ENCODE data around the gene TLE3. TPM values are rescaled to one million over a fixed set of nuclear protein-coding genes. Genes with fewer than 3 reads are reported as not detected.

Gene TLE3
- total RNA-seq, 2 donors from 2014 or later: 115 to 132 TPM

DNA sequence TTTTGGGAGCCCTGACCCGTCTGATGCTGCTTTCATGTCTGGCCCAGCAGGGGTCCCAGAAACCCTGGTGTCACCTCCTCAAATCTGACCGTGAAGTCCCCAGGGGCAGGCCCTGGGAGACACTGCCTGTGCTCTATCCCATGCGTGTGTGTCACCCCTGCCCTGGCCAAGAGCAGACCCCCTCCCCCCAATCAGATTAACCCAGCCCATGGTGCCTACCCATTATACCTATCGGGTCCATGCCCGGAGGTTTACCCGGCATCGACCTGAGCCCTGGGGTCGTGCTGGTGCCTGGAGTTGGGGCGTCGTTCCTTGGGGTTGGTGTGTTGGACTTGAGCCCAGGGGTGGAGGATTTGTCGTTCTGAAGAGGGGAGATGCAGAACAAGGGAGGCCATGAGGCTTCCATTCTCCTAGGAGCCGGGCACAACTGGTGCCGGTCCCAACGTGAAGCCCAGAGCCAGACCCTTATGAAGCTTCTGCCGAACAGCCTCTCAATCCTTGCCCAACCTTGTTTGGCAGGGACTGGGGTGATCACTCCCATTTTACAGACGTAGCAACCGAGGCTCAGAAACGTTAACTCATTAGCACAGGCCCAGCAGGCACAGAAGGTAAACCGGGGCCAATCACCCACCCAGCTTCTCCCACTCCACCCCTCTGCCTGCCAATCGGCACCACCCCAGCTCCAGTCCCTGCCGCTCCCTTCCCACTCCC is 39.6 kb downstream of the TLE3 start:
- Mint-ChIP-seq H3K27ac (no peak overlapping the region), H3K27me3 (no peaks in the 10 kb centered on the region), H3K4me1 (peaks cover 9% of the 10 kb centered on the region), H3K4me3 (no peak overlapping the region), H3K36me3 (ENCODE audit: low read depth) (peaks cover 11% of the 10 kb centered on the region)
- DNase-seq (peak in 1 of 3 donors; percentile 3), ATAC-seq (no peak)
- no peaks in the 10 kb centered on the region for H3K9me3 ChIP-seq (ENCODE audit: control insufficient read depth, low read length, poor library complexity, severe bottlenecking)

DNA sequence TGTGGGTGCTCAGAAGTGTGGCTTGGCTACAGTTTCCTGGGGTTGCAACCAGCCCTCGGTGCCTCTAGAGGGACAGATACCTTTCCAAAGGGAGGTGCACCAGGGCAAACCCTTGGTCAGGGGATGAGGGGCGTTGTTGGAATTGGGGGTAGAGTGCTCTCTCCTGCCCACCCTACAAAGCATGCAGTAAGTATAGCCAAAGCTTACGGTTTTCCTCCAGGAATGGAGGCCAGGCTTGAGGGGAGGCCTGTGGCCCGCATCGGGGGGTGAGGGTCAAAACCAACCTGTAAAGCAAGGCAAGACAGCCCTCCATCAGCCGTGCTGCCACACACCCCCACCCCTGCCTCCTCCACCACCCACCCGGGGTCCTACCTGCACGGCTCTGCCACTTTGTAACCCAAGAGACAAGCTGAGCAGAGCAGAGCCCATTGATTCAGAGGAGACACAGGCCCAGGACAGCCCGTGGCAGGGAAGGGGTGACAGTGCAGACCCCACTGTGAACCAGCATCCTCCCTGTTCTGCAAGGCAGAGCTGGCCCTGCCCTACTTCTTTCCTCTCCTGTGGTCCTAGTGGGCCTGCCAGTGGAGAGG is 41.5 kb downstream of the TLE3 start:
- peaks cover 11% of the 10 kb centered on the region for H3K36me3 Mint-ChIP-seq (ENCODE audit: low read depth)
- peaks cover 9% of the 10 kb centered on the region for H3K4me1 Mint-ChIP-seq
- no peaks in the 10 kb centered on the region for H3K9me3 ChIP-seq (ENCODE audit: control insufficient read depth, low read length, poor library complexity, severe bottlenecking)
- no peak for ATAC-seq
- no peak overlapping the region for H3K27ac Mint-ChIP-seq
- no peak overlapping the region for H3K4me3 Mint-ChIP-seq
- no peaks in the 10 kb centered on the region for H3K27me3 Mint-ChIP-seq
- peak in 1 of 3 donors; percentile 6 for DNase-seq

DNA sequence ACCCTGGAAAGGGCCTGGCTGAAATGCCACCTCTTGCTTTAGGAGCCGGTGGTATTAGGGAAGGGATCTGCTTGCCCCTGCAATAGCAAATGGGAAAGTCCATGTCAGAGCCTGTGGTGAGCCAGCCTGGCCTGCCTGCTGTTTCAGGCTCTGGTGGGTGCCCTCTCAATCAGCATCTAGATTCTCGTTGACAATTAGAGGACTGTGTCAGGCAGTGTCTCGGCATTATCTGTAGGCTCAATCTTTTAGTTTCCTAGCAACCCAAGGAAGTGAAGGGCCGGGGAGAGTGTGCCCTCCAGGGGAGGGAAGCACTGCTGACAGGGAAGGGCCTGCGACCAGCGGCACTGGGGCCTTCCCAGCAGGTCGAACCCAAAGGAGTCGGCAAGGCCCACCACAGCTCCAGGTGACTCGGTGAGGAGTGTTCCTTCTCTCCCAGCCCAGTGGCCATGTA is 42.1 kb downstream of the TLE3 start:
- Mint-ChIP-seq H3K4me3 (peak overlapping the region; percentile 56), H3K4me1 (peaks cover 12% of the 10 kb centered on the region), H3K36me3 (ENCODE audit: low read depth) (peaks cover 12% of the 10 kb centered on the region), H3K27me3 (no peaks in the 10 kb centered on the region), H3K27ac (peak overlapping the region; percentile 51)
- DNase-seq (peak in 1 of 3 donors; percentile 4), ATAC-seq (no peak)
- no peaks in the 10 kb centered on the region for H3K9me3 ChIP-seq (ENCODE audit: control insufficient read depth, low read length, poor library complexity, severe bottlenecking)

DNA sequence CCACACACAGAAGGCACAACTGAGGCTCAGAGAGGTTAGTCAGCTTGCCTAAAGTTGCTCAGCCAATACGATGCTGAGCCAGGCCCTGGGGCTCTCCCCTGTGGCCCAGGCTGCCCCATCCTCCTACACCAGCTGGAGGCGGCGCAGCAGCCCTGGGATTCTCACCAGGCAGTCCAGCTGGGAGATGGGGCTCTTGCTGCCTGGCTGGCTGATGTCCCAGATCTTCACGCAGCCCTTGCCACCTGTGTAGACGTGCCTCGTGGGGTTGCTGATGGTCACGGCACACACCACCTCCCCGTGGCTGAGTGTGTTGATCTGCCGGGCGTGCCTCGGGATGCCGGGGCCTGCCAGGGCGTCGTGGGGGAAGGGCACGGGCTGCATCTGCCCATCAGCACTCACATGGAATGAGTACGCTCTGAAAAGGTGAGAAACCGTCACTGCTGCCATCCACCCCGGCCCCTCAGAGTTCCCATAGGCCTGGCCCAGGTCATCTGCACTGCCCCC is 42.8 kb downstream of the TLE3 start:
- no peaks in the 10 kb centered on the region for H3K27me3 Mint-ChIP-seq
- ATAC-seq (no peak), DNase-seq (no peak)
- peak overlapping the region; percentile 51 for H3K27ac Mint-ChIP-seq
- H3K9me3 ChIP-seq (ENCODE audit: control insufficient read depth, low read length, poor library complexity, severe bottlenecking): no peaks in the 10 kb centered on the region
- H3K4me1 Mint-ChIP-seq: peaks cover 14% of the 10 kb centered on the region
- H3K36me3 Mint-ChIP-seq (ENCODE audit: low read depth): peaks cover 17% of the 10 kb centered on the region
- H3K4me3 Mint-ChIP-seq: no peak overlapping the region

DNA sequence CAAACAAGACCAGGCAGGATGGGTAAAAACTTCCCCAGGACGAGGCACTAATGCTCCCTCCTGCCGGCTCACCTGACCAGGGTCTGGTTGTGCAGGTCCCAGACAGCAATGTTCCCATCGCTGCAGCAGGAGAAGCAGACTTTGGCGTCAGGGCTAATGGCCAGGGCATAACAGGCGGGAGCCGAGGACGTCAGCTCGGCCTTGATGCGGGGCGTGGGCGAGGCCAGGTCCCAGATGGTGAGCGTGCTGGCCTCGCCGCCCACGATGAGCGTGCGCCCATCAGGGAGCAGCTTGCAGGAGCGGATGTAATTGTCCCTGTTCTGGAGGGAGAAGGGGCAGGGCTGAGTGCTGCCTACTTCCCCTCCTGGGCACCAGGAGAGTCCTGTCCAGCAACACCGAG is 43.4 kb downstream of the TLE3 start:
- Mint-ChIP-seq H3K27ac (peak overlapping the region; percentile 51), H3K36me3 (ENCODE audit: low read depth) (peaks cover 11% of the 10 kb centered on the region), H3K4me3 (no peak overlapping the region), H3K4me1 (peaks cover 14% of the 10 kb centered on the region), H3K27me3 (no peaks in the 10 kb centered on the region)
- H3K9me3 ChIP-seq (ENCODE audit: control insufficient read depth, low read length, poor library complexity, severe bottlenecking): no peaks in the 10 kb centered on the region
- ATAC-seq (no peak), DNase-seq (no peak)

DNA sequence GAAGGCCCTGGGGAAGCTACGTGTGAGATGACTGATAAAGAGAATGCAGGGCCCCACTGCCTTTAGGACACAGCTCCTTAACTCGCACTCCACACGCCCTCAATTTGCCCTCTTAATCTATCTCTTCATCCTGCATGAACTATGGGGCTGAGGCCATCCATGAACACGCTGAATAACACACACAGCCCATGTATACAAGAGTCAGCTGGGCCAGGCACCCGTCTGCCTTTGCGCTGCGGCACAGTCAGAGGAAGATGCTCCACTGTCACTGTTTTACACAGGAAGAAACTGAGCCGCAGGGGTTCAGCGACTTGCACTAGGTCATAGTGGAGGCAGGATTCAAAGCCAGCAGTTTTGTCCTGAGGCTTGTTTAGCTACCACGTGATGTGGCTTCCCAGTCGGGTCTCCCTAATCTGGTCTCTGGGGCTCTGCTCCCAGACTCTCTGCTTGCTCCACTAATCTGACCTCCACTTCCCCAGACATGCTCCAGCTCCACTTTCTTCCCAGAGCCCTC is 43.9 kb downstream of the TLE3 start:
- Mint-ChIP-seq H3K36me3 (ENCODE audit: low read depth) (peaks cover 9% of the 10 kb centered on the region), H3K27ac (no peak overlapping the region), H3K27me3 (no peaks in the 10 kb centered on the region), H3K4me1 (peaks cover 10% of the 10 kb centered on the region), H3K4me3 (peak overlapping the region; percentile 57)
- ATAC-seq (no peak), DNase-seq (no peak)
- H3K9me3 ChIP-seq (ENCODE audit: control insufficient read depth, low read length, poor library complexity, severe bottlenecking): no peaks in the 10 kb centered on the region

DNA sequence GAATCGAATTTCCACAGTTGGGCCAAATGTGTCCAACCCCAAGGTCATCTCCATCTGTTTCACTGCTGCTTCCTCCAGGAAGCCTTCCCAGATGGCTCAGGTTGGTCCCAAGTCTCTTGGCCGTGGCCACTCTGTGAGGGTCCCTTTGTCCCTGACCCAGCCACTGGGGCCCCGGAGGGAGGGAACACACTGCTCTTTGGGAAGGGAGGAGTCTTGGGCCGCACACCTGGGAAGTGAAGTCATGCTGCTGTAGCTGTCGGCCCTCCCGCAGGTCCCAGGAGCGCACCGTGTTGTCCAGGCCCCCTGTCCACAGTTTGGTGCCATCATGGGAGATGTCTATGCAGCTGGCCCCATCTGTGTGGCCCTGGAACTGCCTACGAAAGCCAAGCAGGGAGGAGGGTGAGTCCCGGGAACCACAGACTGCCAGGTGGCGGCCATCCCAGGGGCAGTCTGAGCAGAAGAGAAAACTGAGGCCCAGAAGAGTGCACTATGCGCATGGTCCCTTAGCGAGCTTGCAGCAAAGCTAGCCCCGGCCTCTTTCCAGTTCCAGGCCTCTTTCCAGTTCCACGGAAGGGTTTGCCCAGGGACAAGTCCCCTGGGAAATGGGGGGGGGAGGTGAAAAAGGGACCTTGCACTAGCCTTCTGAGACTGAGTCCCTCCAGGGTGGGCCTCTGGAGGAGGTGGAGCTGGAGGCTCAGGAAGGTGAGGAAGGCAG is 44.6 kb downstream of the TLE3 start:
- no peaks in the 10 kb centered on the region for H3K27me3 Mint-ChIP-seq
- DNase-seq (no peak), ATAC-seq (no peak)
- peak overlapping the region; percentile 57 for H3K4me3 Mint-ChIP-seq
- peaks cover 7% of the 10 kb centered on the region for H3K4me1 Mint-ChIP-seq
- no peak overlapping the region for H3K27ac Mint-ChIP-seq
- H3K36me3 Mint-ChIP-seq (ENCODE audit: low read depth): peaks cover 9% of the 10 kb centered on the region
- H3K9me3 ChIP-seq (ENCODE audit: control insufficient read depth, low read length, poor library complexity, severe bottlenecking): no peaks in the 10 kb centered on the region

DNA sequence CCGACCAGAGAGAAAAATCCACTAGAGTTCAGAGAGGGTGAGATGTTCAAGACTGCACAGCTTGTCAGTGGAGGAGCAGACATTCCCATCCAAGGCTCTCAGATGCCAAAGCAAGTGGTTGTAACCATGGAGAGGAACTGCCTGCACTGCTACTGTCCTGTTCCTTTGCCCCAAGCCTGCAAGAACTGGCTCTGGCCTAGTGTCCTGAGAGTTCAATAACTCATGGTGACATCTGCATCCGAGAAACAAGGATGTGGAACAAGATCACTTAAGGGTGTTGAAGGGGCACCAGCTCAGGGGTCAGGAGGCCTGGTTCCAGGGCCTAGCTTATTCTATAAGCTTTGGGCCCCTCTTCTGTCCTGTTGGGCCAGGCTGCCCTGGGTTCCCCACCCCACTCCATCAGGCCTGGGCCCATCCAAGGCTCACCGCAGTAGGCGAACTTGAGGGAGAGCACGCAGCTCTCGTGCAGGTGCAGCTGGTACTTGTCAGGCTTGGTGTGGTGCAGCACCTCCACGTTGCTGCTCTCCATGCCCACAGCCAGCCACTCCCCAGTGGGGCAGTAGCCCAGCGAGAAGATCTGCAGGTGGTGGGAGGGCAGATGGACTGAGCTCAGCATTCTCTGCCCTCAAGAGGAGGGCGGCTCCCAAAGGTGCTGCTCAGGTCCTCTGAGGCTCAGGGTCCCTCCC is 45.6 kb downstream of the TLE3 start:
- no peak for ATAC-seq
- H3K27me3 Mint-ChIP-seq: no peaks in the 10 kb centered on the region
- no peak for DNase-seq
- H3K4me1 Mint-ChIP-seq: peaks cover 7% of the 10 kb centered on the region
- H3K36me3 Mint-ChIP-seq (ENCODE audit: low read depth): peaks cover 9% of the 10 kb centered on the region
- H3K9me3 ChIP-seq (ENCODE audit: control insufficient read depth, low read length, poor library complexity, severe bottlenecking): no peaks in the 10 kb centered on the region
- no peak overlapping the region for H3K27ac Mint-ChIP-seq
- no peak overlapping the region for H3K4me3 Mint-ChIP-seq

DNA sequence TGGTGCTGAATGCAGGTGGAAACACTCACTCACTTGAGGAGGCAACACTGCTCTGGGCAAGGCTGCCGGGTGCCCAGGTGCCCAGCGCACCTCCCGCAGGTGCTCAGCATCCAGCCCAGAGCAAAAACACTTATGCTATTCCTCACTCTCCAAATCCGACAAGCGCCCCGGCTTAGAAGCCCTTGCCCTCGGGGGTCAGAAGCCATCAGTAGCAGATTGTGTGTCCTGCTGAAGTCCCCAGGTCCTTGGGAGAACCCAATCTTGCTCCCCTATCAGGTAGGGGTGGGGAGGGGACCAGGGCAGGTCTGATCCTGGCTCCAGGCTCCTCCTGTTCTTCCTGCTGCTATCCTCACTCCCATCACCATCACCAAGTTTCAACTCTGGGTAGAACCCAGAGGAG is 46.7 kb downstream of the TLE3 start:
- ATAC-seq (no peak), DNase-seq (no peak)
- H3K9me3 ChIP-seq (ENCODE audit: control insufficient read depth, low read length, poor library complexity, severe bottlenecking): no peaks in the 10 kb centered on the region
- Mint-ChIP-seq H3K36me3 (ENCODE audit: low read depth) (peaks cover 9% of the 10 kb centered on the region), H3K4me3 (no peak overlapping the region), H3K4me1 (peaks cover 9% of the 10 kb centered on the region), H3K27ac (no peak overlapping the region), H3K27me3 (no peaks in the 10 kb centered on the region)

DNA sequence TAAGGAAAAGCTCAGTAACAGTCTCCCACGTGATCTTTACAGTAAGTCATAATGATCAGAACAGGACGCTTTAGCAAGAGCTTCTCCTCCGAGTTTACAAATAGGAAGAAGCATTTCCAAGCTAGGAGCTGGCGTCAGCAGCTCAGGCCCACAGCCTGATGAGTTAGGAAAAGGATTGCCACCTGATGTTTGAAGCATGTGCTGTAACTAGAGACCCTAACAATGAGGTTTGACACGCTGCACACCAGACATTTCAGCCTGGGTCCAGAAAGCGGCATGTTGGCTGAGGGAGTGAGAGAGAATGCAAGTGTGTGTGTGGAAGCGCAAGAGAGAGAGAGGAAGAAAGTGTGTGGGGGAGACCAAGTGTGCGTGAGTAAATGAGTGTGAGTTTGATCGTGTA is 47.3 kb downstream of the TLE3 start:
- DNase-seq: no peak
- Mint-ChIP-seq H3K27me3 (no peaks in the 10 kb centered on the region), H3K27ac (no peak overlapping the region), H3K36me3 (ENCODE audit: low read depth) (peaks cover 9% of the 10 kb centered on the region), H3K4me1 (peaks cover 10% of the 10 kb centered on the region), H3K4me3 (no peak overlapping the region)
- no peaks in the 10 kb centered on the region for H3K9me3 ChIP-seq (ENCODE audit: control insufficient read depth, low read length, poor library complexity, severe bottlenecking)
- ATAC-seq: no peak

DNA sequence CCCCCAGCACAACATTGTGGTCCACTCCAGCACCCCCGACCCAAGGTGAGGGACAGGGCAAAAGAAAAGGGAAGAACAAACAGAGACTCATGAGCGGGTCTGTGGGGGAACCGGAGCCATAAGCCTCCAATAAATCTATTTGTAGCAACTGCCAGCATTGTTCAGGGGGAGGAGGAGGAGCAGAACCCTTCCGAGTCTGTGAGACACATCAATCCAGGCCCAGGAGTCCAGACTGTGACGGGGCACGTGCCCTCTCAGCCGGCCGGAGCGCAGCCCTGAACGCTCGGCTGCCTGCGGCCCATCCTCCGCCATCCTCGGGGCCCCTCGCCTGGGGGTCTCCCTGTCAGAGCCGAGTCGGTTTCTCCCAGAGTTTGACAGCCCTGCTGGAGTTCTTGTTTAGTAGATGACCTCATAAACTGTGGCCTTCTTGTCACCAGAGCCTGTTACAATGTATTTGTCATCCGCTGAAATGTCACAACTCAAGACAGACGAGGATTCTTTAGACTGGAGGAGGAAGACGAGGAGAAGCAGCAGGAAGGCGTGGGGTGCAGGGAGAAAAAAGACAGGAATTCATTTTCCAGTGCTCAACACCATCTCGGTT is 47.9 kb downstream of the TLE3 start:
- ATAC-seq: no peak
- no peaks in the 10 kb centered on the region for H3K9me3 ChIP-seq (ENCODE audit: control insufficient read depth, low read length, poor library complexity, severe bottlenecking)
- H3K36me3 Mint-ChIP-seq (ENCODE audit: low read depth): peaks cover 6% of the 10 kb centered on the region
- H3K4me3 Mint-ChIP-seq: no peak overlapping the region
- no peaks in the 10 kb centered on the region for H3K27me3 Mint-ChIP-seq
- H3K27ac Mint-ChIP-seq: no peak overlapping the region
- peaks cover 10% of the 10 kb centered on the region for H3K4me1 Mint-ChIP-seq
- no peak for DNase-seq

DNA sequence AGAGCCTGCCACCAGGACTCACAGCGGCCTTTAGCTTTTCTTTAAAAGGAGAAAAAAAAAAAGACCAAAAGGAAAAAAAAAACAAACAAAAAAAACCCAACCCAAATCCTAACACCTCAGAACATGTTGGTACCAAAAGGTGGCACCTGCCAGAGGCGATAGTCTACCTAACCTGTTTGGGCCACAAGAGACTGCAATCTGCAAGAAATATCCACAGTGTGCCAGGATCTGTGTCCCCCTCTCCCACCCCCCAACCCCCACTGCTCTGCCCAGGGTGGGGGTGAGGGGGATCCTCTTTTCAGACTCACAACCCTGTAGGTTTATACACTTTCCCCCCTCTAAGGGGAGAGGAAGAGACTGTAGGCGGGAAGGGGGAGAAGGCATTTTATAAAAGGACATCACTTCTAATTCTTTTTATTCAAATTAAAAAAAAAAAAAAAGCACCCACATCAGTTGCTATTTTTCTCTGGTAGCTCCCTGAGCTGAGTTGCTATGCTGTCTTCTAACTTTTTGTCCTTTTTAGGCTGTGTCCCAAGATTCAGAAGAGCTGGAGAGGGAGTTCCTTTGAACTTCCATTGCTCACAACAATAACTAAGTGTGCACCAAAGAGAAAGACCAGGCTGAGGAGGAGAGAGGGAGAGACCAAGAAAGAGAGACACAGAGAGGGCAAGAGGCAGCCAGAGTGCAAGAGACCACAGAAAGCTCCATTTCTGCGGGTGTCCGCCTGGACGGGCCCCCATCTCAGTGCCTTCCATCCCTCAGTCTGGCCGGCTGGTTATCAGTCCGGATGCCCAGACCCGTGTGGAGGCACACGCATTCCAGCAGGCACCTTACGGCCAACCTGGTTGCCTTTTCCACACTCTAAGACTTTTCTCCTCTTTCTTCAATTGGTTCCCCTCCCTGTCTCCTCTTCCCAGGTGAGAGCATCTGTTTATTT is 48.9 kb downstream of the TLE3 start:
- Mint-ChIP-seq H3K36me3 (ENCODE audit: low read depth) (peaks cover 6% of the 10 kb centered on the region), H3K4me1 (peaks cover 10% of the 10 kb centered on the region), H3K27me3 (no peaks in the 10 kb centered on the region), H3K27ac (peak overlapping the region; percentile 65), H3K4me3 (no peak overlapping the region)
- H3K9me3 ChIP-seq (ENCODE audit: control insufficient read depth, low read length, poor library complexity, severe bottlenecking): no peaks in the 10 kb centered on the region
- ATAC-seq: no peak
- no peak for DNase-seq
